Activated T-helper 1 cell treated with anti-CD3 and anti-CD28 coated beads, Interleukin-12 subunit alpha, Interleukin-12 subunit beta, Interleukin-2, Interleukin-4 antibody, amounts not matched to agents 30 ng/mL and 10 ng/mL and 1 ng/mL, durations not matched to agents 14 hours and 24 hours and 36 hours (primary cell): ENCODE results near the gene TMEM86A. TPM values are rescaled to one million over a fixed set of nuclear protein-coding genes. Genes with fewer than 3 reads are reported as not detected.

Source experiments
- DNase-seq: peaks from one replicate; pipeline ENCODE4 v3.0.0; 2021; ENCODE audit warnings: low spot score
- H3K27ac Mint-ChIP-seq: one replicate; pipeline ENCODE4 v1.8.0; 2021; ENCODE audit warnings: mild to moderate bottlenecking, mixed read lengths
- H3K27me3 Mint-ChIP-seq: one replicate; pipeline ENCODE4 v1.8.0; 2022; ENCODE audit warnings: mild to moderate bottlenecking, moderate library complexity, mixed read lengths; ENCODE audit not compliant: insufficient read depth
- H3K36me3 Mint-ChIP-seq: one replicate; pipeline ENCODE4 v1.8.0; 2021; ENCODE audit warnings: low read depth, mixed read lengths
- H3K4me1 Mint-ChIP-seq: one replicate; pipeline ENCODE4 v1.8.0; 2021; ENCODE audit warnings: low read depth, mixed read lengths
- H3K4me3 Mint-ChIP-seq: one replicate; pipeline ENCODE4 v1.8.0; 2021; ENCODE audit warnings: mild to moderate bottlenecking, moderate library complexity, mixed read lengths
- H3K9me3 Mint-ChIP-seq: one replicate; pipeline ENCODE4 v1.8.0; 2021; ENCODE audit warnings: mixed read lengths
- intact Hi-C: fragments of 100-400 bp; cut with micrococcal nuclease; formaldehyde crosslinking; loops from one replicate; pipeline ENCODE4 v1.15.1; 2024
- total RNA-seq: library from RNA; stranded (reverse); gene quantifications from 2 replicates; pipeline ENCODE4 v1.2.3, GENCODE V29; 2022

TMEM86A gene
- total RNA-seq, 1 donor from 2014 or later, result 0.52 TPM

- DNase-seq, result no peak
- H3K27me3 Mint-ChIP-seq, result peaks cover 34% of the 10 kb centered on the region
- intact Hi-C loops, result no loop called here
- H3K4me3 Mint-ChIP-seq, result no peak overlapping the region
- no peaks in the 10 kb centered on the region for H3K36me3 Mint-ChIP-seq
- H3K27ac Mint-ChIP-seq, result no peak overlapping the region
- no peaks in the 10 kb centered on the region for H3K9me3 Mint-ChIP-seq
- no peaks in the 10 kb centered on the region for H3K4me1 Mint-ChIP-seq
Measured at GRCh38 chr11:18752502-18752901, 53.9 kb downstream of the TMEM86A start.

DNA sequence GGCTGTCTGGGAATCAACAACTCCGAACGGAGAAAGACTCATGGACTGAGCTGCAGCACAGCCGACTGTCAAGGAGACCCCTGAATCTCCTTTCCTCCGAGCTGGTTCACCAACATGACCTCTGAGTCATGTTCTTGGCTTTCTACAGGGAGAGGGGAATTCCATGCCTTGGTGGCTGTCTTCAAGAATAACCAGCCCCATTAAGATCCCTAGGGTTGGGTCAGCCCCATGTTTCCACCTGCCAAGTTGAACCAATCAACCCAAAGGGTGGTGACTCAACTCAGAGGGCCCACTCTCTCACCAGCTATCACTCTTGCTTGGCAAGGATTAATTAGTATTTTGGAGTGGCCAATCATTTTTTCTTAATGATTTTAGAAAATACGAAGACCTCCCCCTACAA is 55.7 kb downstream of the TMEM86A start:
- intact Hi-C loops, result no loop called here
- Mint-ChIP-seq H3K4me3 (no peak overlapping the region), H3K9me3 (no peaks in the 10 kb centered on the region), H3K27me3 (peaks cover 29% of the 10 kb centered on the region), H3K4me1 (no peaks in the 10 kb centered on the region), H3K36me3 (no peaks in the 10 kb centered on the region), H3K27ac (no peak overlapping the region)
- no peak for DNase-seq

Other genes starting within 250 kb of the TMEM86A start
- gene LDHAL6A, start 242.9 kb upstream of the TMEM86A start, total RNA-seq, result not detected in 2 replicates
- 41.8 and 49.7 TPM in 2 replicates for gene TSG101, start 171.8 kb upstream of the TMEM86A start, total RNA-seq
- 31.2 and 31.4 TPM in 2 replicates for gene UEVLD, start 110.0 kb upstream of the TMEM86A start, total RNA-seq
- gene MISFA, start 99.0 kb upstream of the TMEM86A start, total RNA-seq, result 5.1 and 7.1 TPM in 2 replicates
- 29.2 and 29.6 TPM in 2 replicates for gene SPTY2D1, start 64.4 kb upstream of the TMEM86A start, total RNA-seq
- 0.81 and 0.86 TPM in 2 replicates for gene IGSF22, start 27.4 kb downstream of the TMEM86A start, total RNA-seq
- gene PTPN5, start 93.0 kb downstream of the TMEM86A start, total RNA-seq, result not detected in 2 replicates
- gene MRGPRX1, start 240.6 kb downstream of the TMEM86A start, total RNA-seq, result not detected in 2 replicates